ENCODE results near the gene ITIH4. TPM values are rescaled to one million over a fixed set of nuclear protein-coding genes. Genes with fewer than 3 reads are reported as not detected.

Gene ITIH4
- total RNA-seq, 6 experiments from 2014 or later = 1,573 to 4,137 (median 3,531) TPM

GRCh38 chr3:52874864-52875587 is 44.6 kb upstream of the ITIH4 start:
- DNase-seq = no peak
- Histone ChIP-seq H3K27me3 (no peaks in the 10 kb centered on the region), H3K9me3 (no peaks in the 10 kb centered on the region), H3K27ac (no peak overlapping the region), H3K36me3 (peaks cover 0 to 1% (median 0%) of the 10 kb centered on the region in 4 donors), H3K4me3 (no peak overlapping the region), H3K4me1 (peaks cover 0 to 14% (median 0%) of the 10 kb centered on the region in 4 donors)
- no peak for TF ChIP-seq POLR2A (IDR thresholded peaks at IDR 0.05)
- no peak for TF ChIP-seq CTCF (IDR thresholded peaks at IDR 0.05)
- no peak for ATAC-seq
- WGBS (ENCODE audit: insufficient coverage, low coverage, low lambda C conversion rate, missing lambda C conversion rate) = 88% methylated on average over 9 of the region's 9 CpGs
- intact Hi-C loops (cut with DNase I) = no loop called here

DNA sequence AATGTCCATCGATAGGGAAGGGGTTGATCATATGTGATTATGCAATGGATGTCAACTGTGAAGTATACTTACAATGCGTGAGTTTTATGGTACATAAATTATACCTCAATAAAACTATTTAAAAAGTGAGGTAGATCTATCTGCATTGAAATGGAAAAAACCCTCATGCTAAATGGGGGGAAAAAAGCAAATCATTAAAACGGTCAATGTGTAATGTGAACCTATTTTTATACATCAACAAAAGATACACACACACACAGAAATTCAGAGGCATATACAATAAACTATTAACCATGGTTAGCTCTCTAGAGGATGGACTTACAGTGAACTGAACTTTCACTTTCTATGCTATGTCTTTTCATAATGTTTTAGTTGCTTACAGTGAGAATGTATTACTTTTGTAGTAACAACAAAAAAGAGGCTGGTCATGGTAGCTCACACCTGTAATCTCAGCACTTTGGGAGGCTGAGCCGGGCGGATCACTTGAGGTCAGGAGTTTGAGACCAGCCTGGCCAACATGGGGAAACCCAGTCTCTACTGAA is 43.8 kb upstream of the ITIH4 start:
- no peak overlapping the region for H3K27ac ChIP-seq
- TF ChIP-seq CTCF (IDR thresholded peaks at IDR 0.05) = no peak
- no peak for TF ChIP-seq POLR2A (IDR thresholded peaks at IDR 0.05)
- peaks cover 0 to 18% (median 0%) of the 10 kb centered on the region in 4 donors for H3K4me1 ChIP-seq
- H3K27me3 ChIP-seq = no peaks in the 10 kb centered on the region
- DNase-seq (no peak), ATAC-seq (no peak)
- no peaks in the 10 kb centered on the region for H3K36me3 ChIP-seq
- intact Hi-C loops (cut with DNase I) = no loop called here
- no peaks in the 10 kb centered on the region for H3K9me3 ChIP-seq
- 74% methylated on average over 5 of the region's 5 CpGs for WGBS (ENCODE audit: insufficient coverage, low coverage, low lambda C conversion rate, missing lambda C conversion rate)
- no peak overlapping the region for H3K4me3 ChIP-seq

DNA sequence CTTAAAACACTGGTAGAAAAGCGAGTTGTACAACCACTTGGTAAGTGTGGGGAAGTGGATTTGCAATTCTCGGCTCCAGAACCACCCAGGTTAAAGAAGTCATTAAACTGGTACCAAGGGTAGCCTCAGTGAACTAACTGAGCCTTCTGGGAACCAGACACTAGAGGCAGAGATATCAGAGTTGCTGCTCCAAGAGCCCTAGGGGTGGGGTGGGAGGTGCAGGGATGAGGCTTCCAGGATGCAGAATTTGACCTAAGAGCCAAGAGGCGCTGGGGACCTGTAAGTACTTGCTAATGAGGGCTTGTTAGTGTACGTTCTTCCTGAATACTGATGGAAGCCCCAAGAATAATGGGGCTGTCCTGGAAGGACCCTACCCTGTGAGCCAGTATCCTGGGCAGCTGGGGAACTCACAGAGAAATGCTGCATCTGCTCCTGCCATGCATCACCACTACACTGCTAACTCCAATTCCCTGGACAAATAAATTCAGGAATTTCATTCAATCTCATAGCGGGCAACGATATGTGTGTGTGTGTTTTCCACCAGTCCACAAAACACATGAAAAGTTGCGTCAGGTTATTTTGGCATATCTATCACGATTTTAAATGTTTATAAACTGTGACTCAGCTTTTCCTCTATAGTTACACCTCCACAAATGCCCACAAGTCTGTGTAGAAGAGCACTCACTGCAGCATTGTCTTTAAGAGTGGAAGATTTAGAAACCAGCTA is 43.1 kb upstream of the ITIH4 start:
- H3K4me1 ChIP-seq = peaks cover 0 to 18% (median 0%) of the 10 kb centered on the region in 4 donors
- ATAC-seq = peak in 3 of 4 donors; percentile 26 to 82 (median 59)
- no peak overlapping the region for H3K27ac ChIP-seq
- WGBS (ENCODE audit: insufficient coverage, low coverage, low lambda C conversion rate, missing lambda C conversion rate) = 39% methylated on average over 5 of the region's 8 CpGs
- intact Hi-C loops (cut with DNase I) = no loop called here
- H3K27me3 ChIP-seq = no peaks in the 10 kb centered on the region
- H3K9me3 ChIP-seq = no peaks in the 10 kb centered on the region
- no peak for DNase-seq
- no peaks in the 10 kb centered on the region for H3K36me3 ChIP-seq
- TF ChIP-seq CTCF (IDR thresholded peaks at IDR 0.05) = peak in 1 of 4 donors; percentile 17
- no peak for TF ChIP-seq POLR2A (IDR thresholded peaks at IDR 0.05)
- no peak overlapping the region for H3K4me3 ChIP-seq

DNA sequence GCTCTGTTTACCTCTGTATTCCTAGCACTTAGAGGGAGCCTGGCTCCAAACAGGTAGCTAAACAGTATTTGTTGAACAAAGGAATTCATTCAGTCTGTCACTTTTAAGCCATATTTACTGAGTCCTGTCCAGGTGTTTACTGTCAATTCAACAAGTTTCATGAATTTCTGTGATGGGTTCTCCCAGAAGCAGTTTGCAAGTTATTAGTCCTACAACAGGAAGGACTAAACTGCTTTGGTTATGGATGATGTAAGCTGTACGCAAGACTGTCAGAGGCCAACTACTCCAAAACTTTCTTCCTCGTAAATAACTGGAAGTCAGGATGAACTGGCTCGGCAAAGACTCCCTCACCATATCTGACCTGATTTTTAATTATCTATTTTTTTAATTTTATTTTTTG is 41.8 kb upstream of the ITIH4 start:
- no peaks in the 10 kb centered on the region for H3K27me3 ChIP-seq
- no peak overlapping the region for H3K4me3 ChIP-seq
- intact Hi-C loops (cut with DNase I) = no loop called here
- H3K36me3 ChIP-seq = no peaks in the 10 kb centered on the region
- H3K4me1 ChIP-seq = peaks cover 0 to 18% (median 0%) of the 10 kb centered on the region in 4 donors
- no peak for DNase-seq
- WGBS (ENCODE audit: insufficient coverage, low coverage, low lambda C conversion rate, missing lambda C conversion rate) = 43% methylated on average over 3 of the region's 3 CpGs
- H3K27ac ChIP-seq = no peak overlapping the region
- no peaks in the 10 kb centered on the region for H3K9me3 ChIP-seq
- no peak for TF ChIP-seq CTCF (IDR thresholded peaks at IDR 0.05)
- no peak for TF ChIP-seq POLR2A (IDR thresholded peaks at IDR 0.05)
- no peak for ATAC-seq
